Activated CD4-positive, alpha-beta T cell treated with anti-CD3 and anti-CD28 coated beads for 4 hours (primary cell): ENCODE data around the gene ADARB2.
"Not testable (repeated sequence)": the region's sequence is repeated elsewhere in the genome, so short reads cannot be mapped to it uniquely, and the experiment has no call there.

Experiments used
- DNase-seq, 2 donors: peaks; one replicate each; pipeline ENCODE4 v3.0.0-alpha.2; 2020

ADARB2 gene

GRCh38 chr10:1232164-1232911 is 505.0 kb downstream of the ADARB2 start:
- no peak for DNase-seq

GRCh38 chr10:1230592-1231275 is 506.6 kb downstream of the ADARB2 start:
- no peak for DNase-seq

- DNase-seq, result no peak
Observed at GRCh38 chr10:1230138-1230537, 507.2 kb downstream of the ADARB2 start.

- DNase-seq, result no peak
Observed at GRCh38 chr10:1229574-1229973, 507.8 kb downstream of the ADARB2 start.

- no peak for DNase-seq
Observed at GRCh38 chr10:1229116-1229515, 508.2 kb downstream of the ADARB2 start.

GRCh38 chr10:1228467-1228975 is 508.8 kb downstream of the ADARB2 start:
- no peak for DNase-seq

- DNase-seq, result no peak
Observed at GRCh38 chr10:1227510-1228402, 509.6 kb downstream of the ADARB2 start.

- DNase-seq, result not testable (repeated sequence)
Observed at GRCh38 chr10:1226907-1227306, 510.4 kb downstream of the ADARB2 start.

GRCh38 chr10:1219874-1220273 is 517.5 kb downstream of the ADARB2 start:
- DNase-seq, result not testable (repeated sequence)

- no peak for DNase-seq
Observed at GRCh38 chr10:1217661-1218060, 519.7 kb downstream of the ADARB2 start.

- DNase-seq, result no peak
Observed at GRCh38 chr10:1217237-1217587, 520.1 kb downstream of the ADARB2 start.

- DNase-seq, result no peak
Observed at GRCh38 chr10:1216574-1217236, 520.6 kb downstream of the ADARB2 start.

- no peak for DNase-seq
Observed at GRCh38 chr10:1215862-1216573, 521.3 kb downstream of the ADARB2 start.

GRCh38 chr10:1214882-1215540 is 522.3 kb downstream of the ADARB2 start:
- no peak for DNase-seq

- DNase-seq, result no peak
Observed at GRCh38 chr10:1214071-1214675, 523.2 kb downstream of the ADARB2 start.

GRCh38 chr10:1213252-1214070 is 523.9 kb downstream of the ADARB2 start:
- DNase-seq, result no peak

- DNase-seq, result no peak
Observed at GRCh38 chr10:1212571-1213141, 524.7 kb downstream of the ADARB2 start.

- DNase-seq, result no peak
Observed at GRCh38 chr10:1211844-1212570, 525.3 kb downstream of the ADARB2 start.

GRCh38 chr10:1210667-1211066 is 526.7 kb downstream of the ADARB2 start:
- no peak for DNase-seq
